Measurements from ENCODE around the gene NAALAD2. TPM values are rescaled to one million over a fixed set of nuclear protein-coding genes. Genes with fewer than 3 reads are reported as not detected.
A peak's percentile ranks its signal among the peaks of the same experiment; 100 is the strongest.
"Not testable (repeated sequence)": the region's sequence is repeated elsewhere in the genome, so short reads cannot be mapped to it uniquely, and the experiment has no call there.

The NAALAD2 gene
- polyA plus RNA-seq, 1 donor = 4.2 TPM

GRCh38 chr11:90192869-90193582, 58.6 kb downstream of the NAALAD2 start:
- DNase-seq = no peak

- DNase-seq = no peak
Measured at GRCh38 chr11:90197377-90197776, 62.9 kb downstream of the NAALAD2 start.

GRCh38 chr11:90202342-90202741, 67.9 kb downstream of the NAALAD2 start:
- no peak for DNase-seq

- no peak for DNase-seq
Measured at GRCh38 chr11:90204407-90204806, 69.9 kb downstream of the NAALAD2 start.

GRCh38 chr11:90204832-90205646, 70.6 kb downstream of the NAALAD2 start:
- peak; percentile 29 for DNase-seq

GRCh38 chr11:90207992-90208391, 73.5 kb downstream of the NAALAD2 start:
- DNase-seq = not testable (repeated sequence)

- DNase-seq = no peak
Measured at GRCh38 chr11:90208857-90209256, 74.4 kb downstream of the NAALAD2 start.

GRCh38 chr11:90213322-90213721, 78.9 kb downstream of the NAALAD2 start:
- no peak for DNase-seq

GRCh38 chr11:90216611-90217010, 82.1 kb downstream of the NAALAD2 start:
- no peak for DNase-seq

GRCh38 chr11:90218606-90219005, 84.1 kb downstream of the NAALAD2 start:
- no peak for DNase-seq

GRCh38 chr11:90219438-90219837, 85.0 kb downstream of the NAALAD2 start:
- no peak for DNase-seq

GRCh38 chr11:90220391-90220790, 85.9 kb downstream of the NAALAD2 start:
- no peak for DNase-seq

GRCh38 chr11:90221803-90222458, 87.5 kb downstream of the NAALAD2 start:
- no peak for DNase-seq

- peak; percentile 88 for DNase-seq
Measured at GRCh38 chr11:90222459-90223247, 88.2 kb downstream of the NAALAD2 start, which contains the start of gene CHORDC1. TSS of gene CHORDC1 (minus strand) at chr11:90223049. CDS start at chr11:90222954, 95 bp downstream.

- no peak for DNase-seq
Measured at GRCh38 chr11:90223248-90223585, 88.8 kb downstream of the NAALAD2 start.

GRCh38 chr11:90228056-90228455, 93.6 kb downstream of the NAALAD2 start:
- no peak for DNase-seq

GRCh38 chr11:90229791-90230190, 95.3 kb downstream of the NAALAD2 start:
- DNase-seq = no peak

- no peak for DNase-seq
Measured at GRCh38 chr11:90234977-90235376, 100.5 kb downstream of the NAALAD2 start.

- no peak for DNase-seq
Measured at GRCh38 chr11:90235526-90235925, 101.1 kb downstream of the NAALAD2 start.

- no peak for DNase-seq
Measured at GRCh38 chr11:90237004-90237403, 102.5 kb downstream of the NAALAD2 start.

GRCh38 chr11:90239967-90240636, 105.6 kb downstream of the NAALAD2 start:
- DNase-seq = not testable (repeated sequence)

- no peak for DNase-seq
Measured at GRCh38 chr11:90241414-90241813, 107.0 kb downstream of the NAALAD2 start.

All from hindlimb muscle (tissue), 1 donor.